Activated T-helper 1 cell treated with Interleukin-2 at 50 U/mL for 16 hours (primary cell): ENCODE data around the gene GPBP1L1.
"Not testable (repeated sequence)": the region's sequence is repeated elsewhere in the genome, so short reads cannot be mapped to it uniquely, and the experiment has no call there.

ENCODE experiments used
- DNase-seq: peaks from one replicate; pipeline ENCODE4 v3.0.0-alpha.2; 2020; ENCODE audit warnings: low read depth

The GPBP1L1 gene, protein sequence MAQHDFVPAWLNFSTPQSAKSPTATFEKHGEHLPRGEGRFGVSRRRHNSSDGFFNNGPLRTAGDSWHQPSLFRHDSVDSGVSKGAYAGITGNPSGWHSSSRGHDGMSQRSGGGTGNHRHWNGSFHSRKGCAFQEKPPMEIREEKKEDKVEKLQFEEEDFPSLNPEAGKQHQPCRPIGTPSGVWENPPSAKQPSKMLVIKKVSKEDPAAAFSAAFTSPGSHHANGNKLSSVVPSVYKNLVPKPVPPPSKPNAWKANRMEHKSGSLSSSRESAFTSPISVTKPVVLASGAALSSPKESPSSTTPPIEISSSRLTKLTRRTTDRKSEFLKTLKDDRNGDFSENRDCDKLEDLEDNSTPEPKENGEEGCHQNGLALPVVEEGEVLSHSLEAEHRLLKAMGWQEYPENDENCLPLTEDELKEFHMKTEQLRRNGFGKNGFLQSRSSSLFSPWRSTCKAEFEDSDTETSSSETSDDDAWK

DNA sequence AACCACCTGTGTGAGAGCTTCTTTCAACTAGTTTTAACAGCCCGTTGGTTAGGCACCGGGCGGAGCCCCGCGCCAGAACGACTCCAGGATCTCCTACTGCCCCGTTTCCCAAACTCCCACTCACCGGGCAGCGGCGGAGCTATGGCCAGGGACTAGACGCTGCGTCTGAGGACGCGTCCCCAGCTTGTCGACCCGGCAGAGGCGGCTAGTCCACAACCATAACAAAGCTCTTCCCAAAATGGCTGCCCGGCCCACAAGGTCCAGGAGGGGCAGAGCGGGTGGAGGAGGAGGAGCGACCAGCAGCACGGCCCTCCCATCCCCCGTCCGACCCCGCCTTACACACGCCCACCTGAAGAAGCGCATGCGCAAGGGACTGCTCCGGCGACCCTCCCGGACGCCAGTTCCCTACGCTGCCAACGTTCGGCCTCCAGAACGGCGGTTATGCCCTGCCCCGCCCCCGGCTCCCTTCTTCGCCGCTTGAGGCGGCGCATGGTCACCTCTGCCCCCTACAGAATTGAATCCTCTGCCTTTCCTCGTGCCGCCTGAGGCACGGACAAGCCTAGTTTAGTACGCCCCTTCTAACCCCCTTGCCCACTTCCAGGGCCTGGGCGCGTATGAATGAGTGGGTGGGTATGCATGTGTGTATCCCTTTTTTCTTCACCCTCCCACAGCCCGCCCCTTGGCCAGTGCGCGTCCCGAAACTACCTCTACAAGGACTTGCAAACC is at the start of gene GPBP1L1:
TSS of gene GPBP1L1 (minus strand) at position 246 of the 726 bp plus-strand sequence. CDS start 27,446 bp downstream, outside the sequence.
- peak; percentile 96 for DNase-seq

DNA sequence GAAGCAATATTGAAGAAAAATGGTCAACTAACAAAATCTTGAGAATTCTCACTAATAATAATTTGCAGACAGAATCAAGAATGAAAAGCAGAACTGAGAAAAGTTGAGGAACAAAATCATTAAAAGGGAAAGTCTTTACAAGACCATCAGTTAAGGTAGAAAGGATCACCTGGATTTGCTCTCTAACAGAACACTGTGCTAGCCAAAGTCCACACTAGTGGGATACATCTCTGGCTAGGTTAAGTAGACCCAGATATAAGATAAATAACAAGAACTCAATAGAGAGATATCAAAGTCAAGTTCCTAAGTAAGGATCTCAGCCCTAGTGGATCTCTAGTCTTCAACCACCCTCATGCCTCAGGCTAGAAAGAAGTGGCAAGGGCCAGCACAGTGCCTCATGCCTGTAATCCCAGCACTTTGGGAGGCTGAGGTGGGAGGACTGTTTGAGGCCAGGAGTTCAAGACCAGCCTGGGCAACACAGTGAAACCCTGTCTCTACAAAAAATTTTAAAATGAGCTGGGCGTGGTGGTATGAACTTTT is 44.5 kb upstream of the GPBP1L1 start:
- no peak for DNase-seq

DNA sequence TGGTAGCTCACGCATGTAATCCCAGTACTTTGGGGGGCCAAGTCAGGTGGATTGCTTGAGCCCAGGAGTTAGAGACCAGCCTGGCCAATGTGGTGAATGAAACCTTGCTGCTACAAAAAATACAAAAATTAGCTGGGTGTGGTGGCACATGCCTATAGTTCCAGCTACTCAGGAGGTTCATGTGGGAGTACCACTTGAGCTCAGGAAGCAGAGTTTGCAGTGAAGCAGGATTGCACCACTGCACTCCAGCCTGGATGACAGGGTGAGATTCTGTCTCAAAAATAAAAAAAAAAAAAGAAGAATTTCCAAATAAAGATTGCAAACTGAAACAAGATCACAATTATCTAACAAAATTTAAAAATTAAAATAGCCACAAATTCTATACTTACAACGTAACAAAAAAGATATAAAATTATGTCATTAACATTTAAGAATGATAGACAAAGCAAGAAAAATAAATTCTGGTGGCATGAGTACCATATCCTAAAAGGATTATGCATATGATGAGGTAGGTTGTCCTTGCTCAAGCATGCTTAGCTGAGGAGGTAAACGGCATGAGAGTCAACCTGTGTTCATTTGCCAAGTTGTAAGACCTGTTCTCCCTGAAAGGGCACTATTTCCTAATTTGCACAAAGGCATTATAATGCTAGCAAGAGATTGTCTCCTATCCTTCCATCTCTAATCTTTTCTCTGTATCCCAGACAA is 43.9 kb upstream of the GPBP1L1 start:
- DNase-seq: no peak

DNA sequence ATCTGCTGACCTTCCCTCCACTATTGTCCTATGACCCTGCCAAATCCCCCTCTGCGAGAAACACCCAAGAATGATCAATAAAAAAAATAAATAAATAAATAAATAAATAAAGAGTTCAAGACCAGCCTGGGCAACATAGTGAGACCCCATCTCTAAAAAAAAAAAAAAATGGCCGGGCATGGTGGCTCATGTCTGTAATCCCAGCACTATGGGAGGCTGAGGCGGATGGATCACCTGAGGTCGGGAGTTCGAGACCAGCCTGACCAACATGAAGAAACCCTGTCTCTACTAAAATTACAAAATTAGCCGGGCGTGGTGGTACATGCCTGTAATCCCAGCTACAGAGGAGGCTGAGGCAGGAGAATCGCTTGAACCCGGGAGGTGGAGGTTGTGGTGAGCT is 39.7 kb upstream of the GPBP1L1 start:
- DNase-seq: not testable (repeated sequence)

DNA sequence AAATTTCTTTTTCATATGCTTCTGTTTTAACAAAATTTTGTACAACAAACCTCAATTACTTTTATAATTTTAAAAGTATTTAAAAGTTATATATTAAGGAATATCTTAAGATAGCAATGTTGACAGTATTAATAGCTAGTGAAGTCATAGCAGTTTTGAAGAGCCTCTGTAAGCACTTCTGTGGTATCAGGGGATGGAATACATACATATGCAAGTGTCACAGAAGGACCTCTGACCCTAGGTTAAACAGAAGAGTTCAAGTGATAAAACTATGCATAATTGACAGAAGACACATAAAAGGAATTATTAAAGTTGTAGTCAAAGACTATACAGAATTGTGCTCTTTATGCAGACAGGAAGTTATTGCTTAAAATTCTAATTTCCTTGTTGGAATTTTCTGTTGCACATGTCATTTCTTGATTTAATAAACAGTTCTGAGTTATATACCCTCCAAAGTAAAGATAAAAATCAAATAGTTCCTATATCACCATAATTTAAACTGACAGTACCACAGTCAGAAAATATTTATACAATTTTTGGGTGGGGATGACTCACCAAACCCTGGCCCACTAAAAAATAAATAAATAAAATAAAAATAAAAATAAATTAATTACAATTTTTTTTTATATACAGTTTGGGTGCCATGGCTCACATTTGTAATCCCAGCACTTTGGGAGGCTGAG is 37.1 kb upstream of the GPBP1L1 start:
- no peak for DNase-seq

DNA sequence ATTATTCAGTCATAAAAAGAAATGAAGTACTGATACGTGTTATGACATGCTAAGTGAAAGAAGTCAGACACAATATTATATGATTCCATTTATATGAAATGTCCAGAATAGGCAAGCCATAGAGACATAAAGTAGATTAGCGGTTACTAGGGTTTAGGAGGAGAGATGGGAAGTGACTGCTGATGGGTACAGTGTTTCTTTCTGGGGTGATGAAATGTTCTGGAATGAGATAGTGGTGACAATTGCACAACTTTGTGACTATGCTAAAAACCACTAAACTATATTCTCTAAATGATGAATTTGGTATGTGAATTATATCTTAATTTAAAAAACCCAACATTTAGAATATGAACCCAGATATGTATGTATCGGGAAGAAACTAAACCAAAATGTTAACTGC is 36.5 kb upstream of the GPBP1L1 start:
- DNase-seq: no peak

DNA sequence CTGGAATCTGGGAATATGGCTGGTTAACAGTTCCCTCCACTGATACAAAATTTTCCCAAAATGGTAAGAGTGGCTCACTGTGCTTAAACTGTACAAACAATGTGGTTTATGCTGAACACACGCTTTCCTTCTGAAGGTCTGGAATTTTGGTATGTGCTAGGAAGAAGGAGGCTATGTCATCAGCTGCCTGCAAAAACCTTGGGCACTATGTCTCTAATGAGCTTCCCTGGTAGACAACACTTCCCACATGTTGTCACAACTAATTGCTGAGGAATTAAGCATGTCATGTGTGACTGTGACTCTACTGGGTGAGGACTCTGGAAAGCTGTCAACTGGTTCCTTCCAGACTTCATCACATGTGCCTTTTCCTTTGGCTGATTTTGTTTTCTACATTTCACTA is 34.9 kb upstream of the GPBP1L1 start:
- DNase-seq: no peak

DNA sequence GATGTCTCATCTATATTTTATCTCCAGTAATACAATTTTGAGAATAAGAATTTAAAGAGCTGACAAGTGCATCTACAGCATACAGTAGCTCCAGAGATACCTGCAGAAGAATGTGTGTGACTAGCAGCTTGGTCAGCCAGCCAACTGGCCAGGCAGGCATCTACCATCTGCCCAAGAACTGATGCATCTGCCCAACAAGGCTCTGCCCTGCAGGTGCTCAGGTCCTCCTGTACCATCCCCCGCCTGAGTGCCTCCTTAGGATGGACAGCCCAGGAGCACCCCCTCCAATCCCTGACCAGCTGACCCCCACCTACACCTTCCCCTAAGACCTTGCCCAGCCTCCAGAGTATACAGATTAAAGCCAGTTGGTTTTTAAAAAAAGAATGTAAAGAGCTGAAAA is 32.0 kb upstream of the GPBP1L1 start:
- DNase-seq: no peak

DNA sequence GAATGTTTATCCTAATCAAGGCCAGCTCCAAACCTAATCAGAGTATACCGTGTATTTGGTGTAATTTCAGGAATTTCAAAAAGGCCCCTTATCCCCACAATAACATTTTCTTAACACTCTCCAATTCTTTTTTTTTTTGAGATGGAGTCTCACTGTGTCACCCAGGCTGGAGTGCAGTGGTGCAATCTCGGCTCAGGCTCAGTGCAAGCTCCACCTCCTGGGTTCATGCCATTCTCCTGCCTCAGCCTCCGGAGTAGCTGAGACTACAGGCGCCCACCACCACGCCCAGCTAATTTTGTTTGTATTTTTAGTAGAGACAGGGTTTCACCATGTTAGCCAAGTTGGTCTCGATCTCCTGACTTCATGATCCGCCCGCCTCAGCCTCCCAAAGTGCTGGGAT is 31.1 kb upstream of the GPBP1L1 start:
- not testable (repeated sequence) for DNase-seq

DNA sequence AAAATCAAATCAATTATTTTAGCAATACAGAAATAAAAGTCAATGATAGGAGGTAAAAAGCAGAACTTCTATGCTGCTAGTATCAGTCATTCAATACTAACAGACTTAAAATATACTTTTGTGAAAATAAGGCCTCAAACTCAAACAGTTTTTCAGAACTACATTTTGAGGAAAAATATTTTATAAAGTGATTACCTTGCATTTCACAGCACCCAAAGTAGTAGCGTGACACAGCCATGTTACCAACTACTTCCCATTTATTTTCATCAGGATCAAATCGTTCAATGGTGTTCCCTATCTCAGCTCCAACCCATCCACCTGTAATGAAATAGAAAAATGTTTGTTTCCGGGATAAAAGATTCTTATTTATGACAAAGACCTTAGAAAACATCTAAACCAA is 30.4 kb upstream of the GPBP1L1 start:
- DNase-seq: no peak

DNA sequence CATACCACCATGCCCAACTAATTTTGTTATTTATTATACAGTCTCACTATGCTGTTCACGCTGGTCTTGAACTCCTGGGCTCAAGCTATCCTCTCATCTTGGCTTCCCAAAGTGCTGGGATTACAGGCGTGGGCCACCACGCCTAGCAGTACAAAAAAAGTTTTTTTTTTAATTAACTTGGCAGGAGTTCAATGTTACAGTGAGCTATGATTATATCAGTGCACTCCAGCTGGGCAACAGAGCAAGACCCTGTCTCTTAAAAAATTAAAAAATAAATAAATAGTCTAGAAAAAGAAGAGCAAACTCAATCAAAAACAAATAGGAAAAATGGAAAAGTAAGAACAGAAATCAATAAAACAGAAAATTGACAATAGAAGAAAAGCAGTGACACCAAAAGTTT is 27.4 kb upstream of the GPBP1L1 start:
- no peak for DNase-seq

DNA sequence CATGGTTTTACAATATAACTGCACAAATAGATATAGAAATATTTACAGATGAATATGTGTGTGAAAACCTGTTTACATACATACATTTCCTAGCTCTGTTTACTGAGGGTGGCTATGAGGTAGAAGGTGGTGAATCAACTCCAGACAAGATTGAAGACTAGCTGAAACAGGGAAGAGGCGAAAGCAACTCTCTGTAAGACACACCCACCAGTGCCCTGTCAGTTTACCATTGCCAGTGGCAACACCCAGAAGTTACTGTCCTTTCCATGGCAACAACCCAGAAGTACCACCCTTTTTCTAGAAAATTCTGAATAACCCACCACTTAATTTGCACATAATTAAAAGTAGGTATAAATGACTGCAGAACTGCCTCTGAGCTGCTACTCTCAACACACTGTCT is 18.3 kb upstream of the GPBP1L1 start:
- DNase-seq: no peak

DNA sequence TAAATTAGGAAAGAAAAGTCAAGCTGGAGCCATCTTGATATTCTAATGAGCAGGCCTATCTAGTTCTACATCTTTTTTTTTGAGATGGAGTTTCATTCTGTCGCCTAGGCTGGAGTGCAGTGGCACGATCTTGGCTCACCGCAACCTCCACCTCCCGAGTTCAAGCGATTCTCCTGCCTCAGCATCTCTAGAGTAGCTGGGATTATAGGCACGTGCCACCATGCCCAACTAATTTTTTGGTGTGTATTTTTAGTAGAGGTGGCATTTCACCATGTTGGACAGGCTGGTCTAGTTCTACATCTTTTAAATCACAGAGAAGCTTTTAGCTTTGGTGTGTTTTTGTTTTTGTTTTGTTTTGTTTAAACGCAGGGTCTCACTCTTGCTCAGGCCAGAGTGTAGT is 8.5 kb upstream of the GPBP1L1 start:
- DNase-seq: no peak

DNA sequence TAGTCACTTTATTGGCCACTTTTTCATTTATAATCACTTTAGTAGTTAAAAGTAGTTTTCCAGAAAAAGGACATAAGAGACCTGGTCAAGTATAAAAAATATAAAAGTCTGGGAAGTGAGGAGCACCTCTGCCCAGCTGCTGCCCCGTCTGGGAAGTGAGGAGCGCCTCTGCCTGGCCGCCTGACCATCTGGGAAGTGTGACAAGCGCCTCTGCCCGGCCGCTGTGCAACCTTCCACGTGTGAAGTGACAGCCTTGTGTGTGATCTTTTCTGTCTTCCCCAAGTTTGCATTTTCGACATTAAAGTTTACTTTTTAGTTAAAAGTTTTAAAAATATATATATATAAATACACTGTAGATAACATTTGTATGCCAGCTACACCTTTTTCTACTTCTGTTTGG is 7.5 kb upstream of the GPBP1L1 start:
- DNase-seq: not testable (repeated sequence)

DNA sequence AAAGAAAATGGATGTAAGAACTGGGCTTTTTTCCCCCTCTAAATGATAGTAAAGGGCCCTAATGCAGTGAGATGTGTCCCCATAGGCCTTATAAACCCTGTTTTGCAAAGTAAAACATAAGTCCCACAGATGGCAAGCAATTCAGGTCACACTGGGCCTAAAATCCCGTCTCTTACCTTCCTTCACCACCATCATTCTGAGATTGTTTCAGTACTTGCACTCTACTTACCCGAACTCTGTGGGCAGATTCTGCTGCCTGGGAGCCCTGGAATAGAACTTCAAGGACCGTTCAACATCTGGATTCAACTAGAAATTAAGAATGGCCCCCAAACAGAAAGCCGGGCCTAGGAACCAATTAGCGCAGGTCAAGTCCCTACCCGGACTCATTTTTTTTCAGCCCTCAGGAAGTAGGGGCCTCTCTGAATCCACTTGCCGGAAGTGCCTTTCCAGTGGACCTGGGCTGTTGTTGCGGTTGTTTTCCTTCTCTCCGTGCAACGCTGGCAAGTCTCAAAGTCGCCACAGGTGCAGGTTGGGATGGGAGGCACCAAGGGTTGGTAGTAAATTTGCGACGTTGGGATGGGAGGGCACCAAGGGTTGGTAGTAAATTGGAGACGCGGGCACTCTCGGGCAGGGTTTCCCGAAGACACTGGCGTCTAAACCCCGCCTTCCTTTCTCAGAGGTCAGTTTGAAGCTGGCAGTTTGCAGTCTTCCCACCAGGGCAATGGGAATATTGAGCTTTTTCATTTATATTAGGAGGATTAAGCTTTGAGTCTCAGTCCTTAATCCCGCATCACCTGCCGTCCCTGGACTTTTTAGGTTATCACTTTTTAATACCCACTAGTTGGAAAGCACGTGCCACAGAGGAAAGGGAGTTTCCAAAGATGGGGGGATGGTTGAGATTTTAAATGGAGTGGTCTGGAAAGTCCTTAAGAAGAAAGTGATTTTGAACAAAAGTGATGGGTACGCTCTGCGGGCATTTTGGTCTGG is 1.7 kb upstream of the GPBP1L1 start, which contains the start of gene TMEM69:
TSS of gene TMEM69 (plus strand) at position 428 of the 987 bp plus-strand sequence. CDS start 2,888 bp downstream, outside the sequence.
- DNase-seq: peak; percentile 54

DNA sequence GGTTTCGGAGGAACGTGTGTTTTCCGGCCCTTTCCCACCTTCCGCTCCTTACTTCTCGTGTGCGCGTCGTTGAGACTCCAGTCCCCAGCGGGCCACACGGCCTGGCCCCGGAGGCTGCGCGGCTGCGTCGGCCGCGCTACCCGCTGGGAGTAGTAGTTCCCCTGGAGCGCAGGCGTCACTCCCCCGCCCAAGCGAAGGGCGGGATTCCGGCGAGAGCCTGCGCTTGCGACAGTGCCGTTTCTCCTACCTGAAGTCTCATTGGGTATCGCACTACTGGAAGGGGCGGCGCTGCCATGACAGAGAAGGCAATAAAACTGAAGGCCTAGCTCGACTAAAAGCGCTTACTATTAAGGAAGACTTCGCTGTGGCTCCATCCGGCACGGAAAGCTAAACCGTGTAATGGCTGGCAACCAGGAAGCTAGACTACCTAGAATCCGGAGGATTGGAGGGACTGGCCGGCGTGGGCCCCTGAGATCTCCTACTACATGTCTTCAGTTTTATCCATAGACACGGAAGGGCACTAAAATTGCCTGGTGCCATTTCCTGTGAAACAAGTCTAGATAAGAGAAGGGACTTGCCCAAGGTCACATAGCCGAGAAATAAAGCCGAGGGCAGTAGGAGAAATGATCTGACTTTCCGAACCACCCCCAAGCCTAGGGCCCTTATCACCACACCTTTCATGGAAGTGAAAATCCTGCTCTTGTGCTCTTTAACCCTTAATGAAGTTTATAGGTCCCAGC is 851 bp upstream of the GPBP1L1 start:
- DNase-seq: peak; percentile 97

DNA sequence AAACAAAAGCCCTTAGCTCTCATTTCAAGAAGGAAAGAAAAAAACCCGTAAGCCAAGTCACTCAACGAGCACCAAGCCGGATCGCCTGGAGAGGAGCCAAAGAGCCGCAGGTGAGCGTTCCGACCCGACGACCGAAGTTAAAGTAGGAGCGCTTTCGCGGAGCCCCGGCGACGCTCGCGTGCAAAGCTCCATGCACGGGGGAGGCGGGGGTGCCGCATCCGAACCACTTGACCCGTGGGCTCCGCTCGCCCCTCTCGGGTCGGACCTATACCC is 382 bp downstream of the GPBP1L1 start:
- DNase-seq: peak; percentile 57

DNA sequence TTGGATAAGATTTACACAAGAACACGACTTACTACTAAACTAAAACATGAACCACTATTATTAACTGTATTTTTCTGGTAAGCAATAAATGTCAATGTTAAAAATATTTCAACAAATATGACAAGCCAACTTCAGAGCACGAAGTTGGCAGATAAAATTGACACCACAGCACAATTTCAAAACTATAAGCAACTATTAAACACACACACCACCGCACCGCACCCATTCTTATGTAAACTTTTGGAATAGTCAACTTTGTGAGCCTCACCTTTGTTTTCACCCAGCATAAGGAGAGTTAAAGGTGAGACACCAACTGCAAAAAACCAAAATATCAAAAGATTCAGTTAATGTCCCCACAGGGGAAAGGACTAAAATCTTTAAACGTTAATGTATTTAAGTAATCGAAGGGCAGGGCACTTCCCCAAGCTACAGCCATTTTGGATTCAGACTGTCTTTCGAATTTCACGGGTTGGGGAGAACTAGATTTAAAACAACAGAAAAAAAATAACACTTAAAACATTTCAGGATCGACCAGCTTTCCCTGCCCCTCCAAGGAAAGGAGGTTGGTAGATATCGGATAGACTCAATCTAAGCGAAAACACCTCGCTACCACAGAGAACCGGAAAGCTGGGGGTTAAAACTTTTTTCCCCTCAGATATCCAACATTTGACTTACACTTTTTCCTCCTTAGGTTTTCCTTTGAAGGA is 872 bp downstream of the GPBP1L1 start:
- DNase-seq: no peak

DNA sequence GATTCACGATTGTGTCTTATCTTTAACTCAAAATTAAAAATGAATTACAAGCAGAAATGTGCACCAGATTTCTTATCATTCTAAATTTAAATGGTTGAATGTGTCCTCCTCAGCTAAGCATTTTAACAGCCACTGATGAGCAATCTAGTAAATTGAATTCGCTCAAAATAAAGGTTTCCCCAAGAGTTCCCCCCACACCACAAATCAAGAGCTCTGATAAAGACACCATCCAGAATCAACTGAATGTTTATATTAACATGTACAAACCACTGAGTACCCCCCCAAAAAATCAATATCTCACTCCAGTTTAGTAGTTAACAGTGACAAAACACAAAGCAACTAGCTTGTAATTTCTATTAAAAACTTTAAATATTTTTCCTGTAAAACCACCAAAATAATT is 1.9 kb downstream of the GPBP1L1 start:
- DNase-seq: no peak
